B cell (primary cell): ENCODE data around the gene ZNF688. TPM values are rescaled to one million over a fixed set of nuclear protein-coding genes. Genes with fewer than 3 reads are reported as not detected.

ENCODE experiments used
- ATAC-seq: fragments of 200-7000 bp; cut with Tn5 transposase; one replicate; pipeline ENCODE4 v1.10.0; 2021; ENCODE audit warnings: low read depth, mild to moderate bottlenecking, moderate number of reproducible peaks, moderate library complexity
- CTCF ChIA-PET: fragments of 350-600 bp; sonication (Branson Sonifier 250); formaldehyde crosslinking; loops from one replicate; lab custom pipeline; 2021; ENCODE audit warnings: antibody characterized with exemption, inconsistent platforms; lab: Charles Lee
- POLR2A ChIA-PET: fragments of 350-600 bp; sonication (Branson Sonifier 250); formaldehyde crosslinking; loops from one replicate; lab custom pipeline; 2021; ENCODE audit warnings: antibody characterized with exemption; lab: Charles Lee
- DNase-seq: peaks from one replicate; pipeline ENCODE4 v3.0.0; 2013
- H2AFZ ChIP-seq: 2 replicates; pipeline ENCODE4 v1.6.1; 2012; ENCODE audit warnings: mild to moderate bottlenecking, low read depth, low read length; ENCODE audit not compliant: insufficient read depth, poor library complexity, severe bottlenecking
- H3K27ac ChIP-seq, 2 donors: 1 replicate in 1 of 2; 2 replicates in 1 of 2; pipeline ENCODE4 v1.5.1; 2012 to 2013; ENCODE audit warnings: low read length in 2 of 2, mild to moderate bottlenecking in 2 of 2, moderate library complexity in 1 of 2
- H3K27me3 ChIP-seq, 4 experiments: fragments of 200-600 bp in 1 of 4; sonication (generic) in 1 of 4; replicated peaks in 1 of 4; 1 replicate in 2 of 4; 2 replicates in 2 of 4; pipeline versions ENCODE4 v1.6.1 to v1.7.0; 2013 to 2016; ENCODE audit warnings: low read length in 3 of 4, mild to moderate bottlenecking in 2 of 4, mixed read lengths in 1 of 4, moderate library complexity in 1 of 4; ENCODE audit not compliant: insufficient read depth in 4 of 4, control insufficient read depth in 3 of 4; ENCODE audit errors: control extremely low read depth in 1 of 4
- H3K36me3 ChIP-seq, 2 experiments: replicated peaks in 1 of 2; 1 replicate in 1 of 2; 2 replicates in 1 of 2; pipeline versions ENCODE4 v1.6.1 to v1.7.1; 2013; ENCODE audit warnings: low read length in 1 of 2; ENCODE audit not compliant: insufficient read depth in 2 of 2, control insufficient read depth in 1 of 2; ENCODE audit errors: control extremely low read depth in 1 of 2, extremely low read depth in 1 of 2
- H3K4me1 ChIP-seq, 2 donors: fragments of 200-600 bp in 1 of 2; sonication (generic) in 1 of 2; 1 replicate in 1 of 2; 2 replicates in 1 of 2; pipeline versions ENCODE4 v1.5.1 to v1.6.1; 2013 to 2017; ENCODE audit warnings: low read length in 2 of 2; ENCODE audit not compliant: control insufficient read depth in 2 of 2, insufficient read depth in 2 of 2
- H3K4me2 ChIP-seq: replicated peaks from 2 replicates; pipeline ENCODE3; 2012; ENCODE audit warnings: mild to moderate bottlenecking, low read depth, low read length; ENCODE audit not compliant: poor library complexity, severe bottlenecking
- H3K4me3 ChIP-seq, 5 experiments: fragments of 200-600 bp in 1 of 5; sonication (generic) in 1 of 5; 1 replicate in 3 of 5; 2 replicates in 2 of 5; pipeline versions ENCODE4 v1.5.1 to v1.7.0; 2011 to 2016; ENCODE audit warnings: low read length in 4 of 5, mild to moderate bottlenecking in 4 of 5, low read depth in 2 of 5, control low read depth in 1 of 5, moderate library complexity in 1 of 5; ENCODE audit not compliant: insufficient read depth in 1 of 5; ENCODE audit errors: control extremely low read depth in 1 of 5, extremely low read depth in 1 of 5
- H3K79me2 ChIP-seq: fragments of 200-600 bp; sonication (generic); one replicate; pipeline ENCODE4 v1.6.0; 2016; ENCODE audit warnings: low read length; ENCODE audit not compliant: control insufficient read depth, insufficient read depth
- H3K9ac ChIP-seq: fragments of 200-600 bp; sonication (generic); 2 replicates; pipeline ENCODE4 v1.6.1; 2017; ENCODE audit warnings: mild to moderate bottlenecking, low read length, moderate library complexity
- H3K9me3 ChIP-seq, 3 donors: one replicate each; pipeline versions ENCODE4 v1.6.1 to v1.7.1; 2013; ENCODE audit warnings: low read length in 2 of 3; ENCODE audit not compliant: control insufficient read depth in 2 of 3, insufficient read depth in 1 of 3; ENCODE audit errors: control extremely low read depth in 1 of 3
- H4K20me1 ChIP-seq: 2 replicates; pipeline ENCODE4 v1.6.0; 2012; ENCODE audit warnings: mild to moderate bottlenecking, low read length; ENCODE audit not compliant: insufficient read depth, control insufficient read depth, poor library complexity, severe bottlenecking
- H3K27ac Mint-ChIP-seq: one replicate; pipeline ENCODE4 v1.8.0; 2021; ENCODE audit warnings: mixed read lengths
- H3K27me3 Mint-ChIP-seq: one replicate; pipeline ENCODE4 v1.8.0; 2021; ENCODE audit warnings: mixed read lengths
- H3K4me1 Mint-ChIP-seq: one replicate; pipeline ENCODE4 v1.8.0; 2021; ENCODE audit warnings: mixed read lengths
- H3K4me3 Mint-ChIP-seq: one replicate; pipeline ENCODE4 v1.8.0; 2021; ENCODE audit warnings: mixed read lengths
- H3K9me3 Mint-ChIP-seq: one replicate; pipeline ENCODE4 v1.8.0; 2022; ENCODE audit warnings: mixed read lengths; ENCODE audit not compliant: insufficient read depth
- EZH2 ChIP-seq: IDR thresholded peaks from 2 replicates; pipeline ENCODE4 v1.6.1; 2012; ENCODE audit warnings: borderline replicate concordance, low read depth, mild to moderate bottlenecking, moderate library complexity, low read length; ENCODE audit not compliant: insufficient read depth, poor library complexity, severe bottlenecking
- WGBS: methylation state at CpG from one replicate; pipeline ENCODE4 v1.1.5; 2013; ENCODE audit warnings: missing lambda C conversion rate; ENCODE audit not compliant: insufficient coverage; 5-methylcytosine and 5-hydroxymethylcytosine counted together
- intact Hi-C: fragments of 100-400 bp; cut with micrococcal nuclease; formaldehyde crosslinking; loops from one replicate; pipeline ENCODE4 v1.10.0; 2022
- polyA plus RNA-seq: library from polyadenylated mRNA; depleted of rRNA; stranded (reverse); fragments of >200 nt; gene quantifications from 2 replicates; pipeline ENCODE4 v1.2.3, GENCODE V29; 2012
- total RNA-seq, 2 donors: library from RNA; stranded (reverse); fragments of 120-200 nt in 1 of 2; gene quantifications; 1 replicate in 1 of 2; 2 replicates in 1 of 2; pipeline versions ENCODE4 v1.2.3 to v1.2.4, GENCODE V29; 2013 to 2022
- TF ChIP-seq, protein P1 (sequence below): fragments of 200-600 bp; IDR thresholded peaks from one replicate; pipeline ENCODE4 v1.8.0; 2022; ENCODE audit warnings: antibody characterized with exemption, mild to moderate bottlenecking

ZNF688 gene
- total and polyA plus RNA-seq, 2 donors (not counting 1 experiment from before 2014, with no cell fraction given) = 20.6 to 23.1 TPM

- Mint-ChIP-seq H3K27ac (peak overlapping the region; percentile 96), H3K4me3 (peak overlapping the region; percentile 88), H3K9me3 (no peaks in the 10 kb centered on the region), H3K27me3 (no peaks in the 10 kb centered on the region), H3K4me1 (peaks cover 20% of the 10 kb centered on the region)
- no peak for TF ChIP-seq EZH2
- TF ChIP-seq, protein P1, sequence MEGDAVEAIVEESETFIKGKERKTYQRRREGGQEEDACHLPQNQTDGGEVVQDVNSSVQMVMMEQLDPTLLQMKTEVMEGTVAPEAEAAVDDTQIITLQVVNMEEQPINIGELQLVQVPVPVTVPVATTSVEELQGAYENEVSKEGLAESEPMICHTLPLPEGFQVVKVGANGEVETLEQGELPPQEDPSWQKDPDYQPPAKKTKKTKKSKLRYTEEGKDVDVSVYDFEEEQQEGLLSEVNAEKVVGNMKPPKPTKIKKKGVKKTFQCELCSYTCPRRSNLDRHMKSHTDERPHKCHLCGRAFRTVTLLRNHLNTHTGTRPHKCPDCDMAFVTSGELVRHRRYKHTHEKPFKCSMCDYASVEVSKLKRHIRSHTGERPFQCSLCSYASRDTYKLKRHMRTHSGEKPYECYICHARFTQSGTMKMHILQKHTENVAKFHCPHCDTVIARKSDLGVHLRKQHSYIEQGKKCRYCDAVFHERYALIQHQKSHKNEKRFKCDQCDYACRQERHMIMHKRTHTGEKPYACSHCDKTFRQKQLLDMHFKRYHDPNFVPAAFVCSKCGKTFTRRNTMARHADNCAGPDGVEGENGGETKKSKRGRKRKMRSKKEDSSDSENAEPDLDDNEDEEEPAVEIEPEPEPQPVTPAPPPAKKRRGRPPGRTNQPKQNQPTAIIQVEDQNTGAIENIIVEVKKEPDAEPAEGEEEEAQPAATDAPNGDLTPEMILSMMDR = peak; percentile 6
- peak; percentile 82 for ATAC-seq
- Histone ChIP-seq H2AFZ (peak overlapping the region; percentile 95), H3K27ac (peak overlapping the region; percentile 87 to 89), H3K4me2 (peak overlapping the region; percentile 78), H3K9ac (peak overlapping the region; percentile 94), H4K20me1 (no peaks in the 10 kb centered on the region), H3K9me3 (no peaks in the 10 kb centered on the region), H3K27me3 (no peaks in the 10 kb centered on the region), H3K4me1 (peaks cover 13 to 30% of the 10 kb centered on the region in 2 donors), H3K79me2 (peaks cover 14% of the 10 kb centered on the region), H3K4me3 (peak overlapping the region; percentile 59 to 97 (median 82)), H3K36me3 (peaks cover 0 to 4% of the 10 kb centered on the region in 2 experiments)
- ChIA-PET POLR2A (interaction anchor here (0.5 to 2.4 kb wide), 18 partner anchors 9 to 461 kb away, joined by 3 to 12 read pairs (median 4); partner anchors contain the start of genes ALDOA, DCTPP1, ITGAL and SEPHS2), CTCF (interaction anchor here (0.5 to 1.7 kb wide), 11 partner anchors 9 to 149 kb away, joined by 3 to 8 read pairs (median 3); partner anchors contain the start of genes DCTPP1, ITGAL and ZNF764)
- intact Hi-C loops = loop anchor here (1.0 to 5.0 kb wide), 15 partner anchors 8 to 435 kb away; partner anchors contain the start of genes DCTPP1, FBRS, ITGAL and SEPHS2
- WGBS = under 1% methylated on average over 49 of the region's 79 CpGs
- DNase-seq = peak; percentile 94
Observed at GRCh38 chr16:30526823-30527634, 44.5 kb downstream of the ZNF688 start.
